ENCODE results near the gene OSTF1.

Gene OSTF1

GRCh38 chr9:75190762-75191161 is 102.4 kb downstream of the OSTF1 start:
- H3K4me3 ChIP-seq (replicated peaks in 1 of 2; ENCODE audit: low read depth in 2 of 2, low read length in 2 of 2) = no peak overlapping the region
- peak in 1 of 2 donors; percentile 15 for DNase-seq (ENCODE audit: low read depth in 2 of 2)
- TF ChIP-seq CTCF (IDR thresholded peaks at IDR 0.05; ENCODE audit: low read depth, low read length) = no peak

All from cardiac fibroblast (primary cell).